Neural crest cell (in vitro differentiated cells): ENCODE measurements around the gene HDAC1. TPM values are rescaled to one million over a fixed set of nuclear protein-coding genes. Genes with fewer than 3 reads are reported as not detected.

Experiments used
- DNase-seq: peaks from one replicate; pipeline ENCODE4 v3.0.0; 2021; ENCODE audit warnings: low read depth, mixed read lengths, low spot score
- H3K27ac Mint-ChIP-seq: one replicate; pipeline ENCODE4 v1.8.0; 2021; ENCODE audit warnings: mild to moderate bottlenecking, mixed read lengths; ENCODE audit not compliant: unreplicated experiment
- H3K27me3 Mint-ChIP-seq: 2 replicates; pipeline ENCODE4 v1.8.0; 2021; ENCODE audit warnings: low read depth, mild to moderate bottlenecking, mixed read lengths
- H3K36me3 Mint-ChIP-seq: 2 replicates; pipeline ENCODE4 v1.8.0; 2021; ENCODE audit warnings: low read depth, mild to moderate bottlenecking, mixed read lengths
- H3K4me1 Mint-ChIP-seq: 2 replicates; pipeline ENCODE4 v1.8.0; 2021; ENCODE audit warnings: mixed read lengths
- H3K4me3 Mint-ChIP-seq: one replicate; pipeline ENCODE4 v1.8.0; 2021; ENCODE audit warnings: mild to moderate bottlenecking, mixed read lengths
- H3K9me3 Mint-ChIP-seq: 2 replicates; pipeline ENCODE4 v1.8.0; 2021; ENCODE audit warnings: mixed read lengths
- CTCF ChIP-seq: fragments of 200-600 bp; sonication (generic); conservative IDR thresholded peaks from 2 replicates; pipeline ENCODE4 v1.5.0; 2021; ENCODE audit warnings: antibody characterized with exemption, mild to moderate bottlenecking
- total RNA-seq: library from RNA; stranded (reverse); gene quantifications from 2 replicates; pipeline ENCODE4 v1.2.1, GENCODE V29; 2021

Gene HDAC1
- total RNA-seq, 1 donor from 2014 or later = 130 TPM

GRCh38 chr1:32367912-32368635, 76.2 kb downstream of the HDAC1 start:
- no peak for DNase-seq
- Mint-ChIP-seq H3K27ac (no peak overlapping the region), H3K4me1 (peaks cover 5% of the 10 kb centered on the region), H3K36me3 (peaks cover 8% of the 10 kb centered on the region), H3K9me3 (no peaks in the 10 kb centered on the region), H3K4me3 (no peak overlapping the region), H3K27me3 (no peaks in the 10 kb centered on the region)
- no peak for TF ChIP-seq CTCF

DNA sequence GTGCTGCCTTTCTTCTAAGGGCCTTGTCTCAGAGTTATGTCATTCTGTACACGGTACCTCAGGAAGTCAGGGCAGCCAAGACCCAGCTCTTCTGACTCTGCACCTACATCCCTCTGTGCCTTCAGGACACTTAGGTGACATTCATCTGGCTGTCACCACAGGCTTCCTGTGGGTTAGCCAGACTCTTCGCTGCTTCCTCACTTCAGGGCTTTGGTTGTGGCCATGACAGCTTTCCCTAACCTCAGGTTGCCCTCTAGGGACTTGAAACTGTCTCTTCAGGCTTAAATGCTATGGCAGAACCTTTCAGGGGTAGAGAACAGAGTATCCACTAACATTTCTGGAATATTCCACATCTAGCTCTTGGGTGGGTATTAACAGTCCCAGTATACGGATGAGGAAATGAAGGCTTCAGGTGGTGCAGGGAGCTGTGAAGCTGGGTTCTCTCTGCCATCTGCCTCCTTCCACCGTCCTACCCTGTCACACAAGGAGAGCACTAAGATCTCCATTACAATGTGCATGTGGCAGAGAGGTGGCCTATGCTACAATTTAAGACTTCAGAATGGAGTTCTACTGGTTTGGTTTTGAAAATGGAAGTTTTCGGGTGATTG, 80.4 kb downstream of the HDAC1 start:
- no peak for TF ChIP-seq CTCF
- H3K4me3 Mint-ChIP-seq = no peak overlapping the region
- H3K9me3 Mint-ChIP-seq = no peaks in the 10 kb centered on the region
- no peaks in the 10 kb centered on the region for H3K27me3 Mint-ChIP-seq
- no peak overlapping the region for H3K27ac Mint-ChIP-seq
- no peaks in the 10 kb centered on the region for H3K4me1 Mint-ChIP-seq
- peaks cover 2% of the 10 kb centered on the region for H3K36me3 Mint-ChIP-seq
- no peak for DNase-seq

GRCh38 chr1:32373996-32374592, 82.2 kb downstream of the HDAC1 start:
- no peak for TF ChIP-seq CTCF
- Mint-ChIP-seq H3K27me3 (no peaks in the 10 kb centered on the region), H3K9me3 (no peaks in the 10 kb centered on the region), H3K27ac (no peak overlapping the region), H3K36me3 (peaks cover 8% of the 10 kb centered on the region), H3K4me3 (no peak overlapping the region), H3K4me1 (no peaks in the 10 kb centered on the region)
- DNase-seq = no peak

GRCh38 chr1:32376199-32376598, 84.3 kb downstream of the HDAC1 start:
- H3K27ac Mint-ChIP-seq = no peak overlapping the region
- H3K4me1 Mint-ChIP-seq = peaks cover 10% of the 10 kb centered on the region
- TF ChIP-seq CTCF = no peak
- H3K4me3 Mint-ChIP-seq = no peak overlapping the region
- peaks cover 5% of the 10 kb centered on the region for H3K36me3 Mint-ChIP-seq
- H3K9me3 Mint-ChIP-seq = no peaks in the 10 kb centered on the region
- no peaks in the 10 kb centered on the region for H3K27me3 Mint-ChIP-seq
- DNase-seq = no peak

DNA sequence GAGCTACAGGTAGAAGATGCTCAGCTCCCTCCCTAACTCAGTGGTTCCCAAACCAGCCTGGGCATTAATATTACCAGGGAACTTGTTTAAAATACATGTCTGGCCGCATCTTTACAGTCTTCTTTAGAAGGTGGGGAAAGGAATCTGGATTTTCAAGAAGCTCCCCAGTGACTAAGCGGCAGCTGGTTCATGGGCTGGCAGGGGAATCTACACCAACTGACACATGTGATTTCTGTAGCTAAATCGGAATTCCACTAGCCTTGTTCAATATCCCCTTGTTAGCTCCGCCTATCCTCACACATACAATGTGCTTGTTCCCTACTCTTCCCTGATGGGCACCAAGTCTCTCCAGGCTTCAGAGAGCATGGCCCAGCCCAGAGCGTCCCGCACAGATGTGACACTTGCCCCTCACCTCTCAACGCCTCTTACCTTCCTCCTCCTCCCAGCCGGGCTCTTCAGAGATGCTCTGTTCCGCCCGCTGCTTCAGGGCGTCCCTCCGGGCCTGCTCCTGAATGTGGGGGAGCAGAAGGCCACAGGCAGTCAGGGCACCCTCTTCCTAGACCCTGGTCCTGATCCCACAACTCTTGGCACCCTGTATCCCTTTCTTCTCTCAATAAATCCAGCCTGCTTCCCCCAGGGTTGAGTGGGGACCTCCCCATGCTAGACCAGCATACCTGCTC, 85.8 kb downstream of the HDAC1 start:
- H3K27ac Mint-ChIP-seq = peak overlapping the region; percentile 19
- H3K9me3 Mint-ChIP-seq = no peaks in the 10 kb centered on the region

More for the DNA sequence above, 85.8 kb downstream of the HDAC1 start:
- peaks cover 10% of the 10 kb centered on the region for H3K4me1 Mint-ChIP-seq
- no peak for TF ChIP-seq CTCF
- H3K4me3 Mint-ChIP-seq = no peak overlapping the region
- peaks cover 5% of the 10 kb centered on the region for H3K36me3 Mint-ChIP-seq
- no peaks in the 10 kb centered on the region for H3K27me3 Mint-ChIP-seq
- DNase-seq = no peak
